Measurements from ENCODE around the gene TMEM125.

- TF ChIP-seq EZH2phosphoT487 (IDR thresholded peaks at IDR 0.05; ENCODE audit: insufficient read depth, low read depth) (no peak), EZH2 (IDR thresholded peaks at IDR 0.05; ENCODE audit: insufficient read depth, poor library complexity, severe bottlenecking) (no peak)
Observed at GRCh38 chr1:43221797-43222196, 48.0 kb upstream of the TMEM125 start.

All from GM23248 (cell line).